ENCODE results near the gene RAB40C. TPM values are rescaled to one million over a fixed set of nuclear protein-coding genes. Genes with fewer than 3 reads are reported as not detected.

Gene RAB40C
- total RNA-seq, 1 experiment from 2014 or later = 28.6 TPM

- DNase-seq (ENCODE audit: low spot score) = peak; percentile 93
- in situ Hi-C loops (cut with HindIII; ENCODE audit: low sequenced_read_pairs) = no loop called here
Observed at GRCh38 chr16:558298-559020, 31.4 kb upstream of the RAB40C start.

GRCh38 chr16:559021-559380 is 30.9 kb upstream of the RAB40C start:
- DNase-seq (ENCODE audit: low spot score) = no peak
- in situ Hi-C loops (cut with HindIII; ENCODE audit: low sequenced_read_pairs) = no loop called here

DNA sequence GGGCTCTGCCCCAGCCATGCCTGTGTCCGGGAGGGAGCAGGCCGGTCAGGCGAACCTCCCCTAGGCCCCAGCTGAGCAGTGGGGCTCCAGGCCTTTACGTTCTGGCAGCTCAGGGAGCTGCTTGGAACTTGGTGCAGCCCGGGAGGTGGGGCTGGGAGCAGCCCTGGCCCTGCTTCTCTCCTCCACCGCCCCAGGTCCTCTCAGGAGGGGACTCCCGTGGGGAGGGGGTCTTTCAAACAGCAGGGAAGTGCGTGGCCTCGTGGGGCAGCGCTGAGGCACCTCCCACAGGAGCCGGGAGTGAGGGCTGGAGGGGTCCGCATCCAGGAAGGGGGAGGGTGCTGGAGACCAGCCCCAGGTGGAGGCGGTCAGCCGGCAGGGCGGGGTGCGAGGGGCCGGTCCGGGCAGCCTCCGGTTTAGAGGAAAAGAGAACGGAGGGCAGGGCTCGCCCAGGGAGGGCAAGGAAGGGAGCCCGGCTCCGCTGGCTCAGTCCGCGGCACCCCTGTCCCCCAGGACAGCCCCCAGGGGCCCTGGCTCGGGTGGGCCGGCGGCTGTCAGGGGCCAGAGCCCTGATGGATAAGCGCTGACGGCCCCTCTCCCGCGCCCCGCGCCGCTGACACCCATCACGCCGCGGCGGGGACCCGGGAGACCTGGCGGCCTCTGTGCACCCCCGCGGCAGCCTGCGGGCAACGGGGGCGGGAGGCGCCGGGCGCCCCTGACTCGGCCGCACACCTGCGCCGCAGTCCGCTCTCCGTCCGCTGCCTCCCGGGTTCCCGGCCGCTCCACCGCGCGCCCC is 30.3 kb upstream of the RAB40C start:
- DNase-seq (ENCODE audit: low spot score) = peak; percentile 51
- in situ Hi-C loops (cut with HindIII; ENCODE audit: low sequenced_read_pairs) = no loop called here

DNA sequence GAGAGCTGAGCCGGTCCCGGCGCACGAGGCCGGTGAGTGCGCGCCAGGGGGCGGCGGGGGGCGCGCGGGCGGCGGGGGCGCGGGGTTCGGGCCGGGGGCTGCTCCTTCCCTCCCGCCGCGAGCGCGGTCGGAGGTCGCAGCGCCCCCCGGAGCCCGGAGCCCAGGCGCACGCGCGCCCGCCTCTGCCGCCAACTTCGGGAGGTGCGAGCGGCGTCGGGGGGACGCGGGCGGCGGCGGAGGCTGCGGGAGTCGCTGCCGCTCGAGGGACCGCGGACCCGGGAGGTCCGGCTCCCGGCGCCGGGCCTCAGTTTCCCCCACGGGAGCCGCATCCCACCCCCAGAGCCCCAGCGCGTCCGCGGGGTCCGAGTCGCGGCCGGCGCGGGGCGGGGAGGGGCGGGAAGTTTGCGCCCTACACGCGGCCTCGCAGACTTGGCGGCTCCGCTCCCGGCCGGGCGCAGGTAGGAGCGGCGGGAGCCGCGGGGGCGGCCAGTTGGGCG is 29.6 kb upstream of the RAB40C start, which contains the start of gene PRR35:
Gene PRR35 (plus strand): TSS at position 191 of the 497 bp plus-strand sequence. CDS start 2,901 bp downstream, outside the sequence.
- in situ Hi-C loops (cut with HindIII; ENCODE audit: low sequenced_read_pairs) = no loop called here
- DNase-seq (ENCODE audit: low spot score) = no peak

DNA sequence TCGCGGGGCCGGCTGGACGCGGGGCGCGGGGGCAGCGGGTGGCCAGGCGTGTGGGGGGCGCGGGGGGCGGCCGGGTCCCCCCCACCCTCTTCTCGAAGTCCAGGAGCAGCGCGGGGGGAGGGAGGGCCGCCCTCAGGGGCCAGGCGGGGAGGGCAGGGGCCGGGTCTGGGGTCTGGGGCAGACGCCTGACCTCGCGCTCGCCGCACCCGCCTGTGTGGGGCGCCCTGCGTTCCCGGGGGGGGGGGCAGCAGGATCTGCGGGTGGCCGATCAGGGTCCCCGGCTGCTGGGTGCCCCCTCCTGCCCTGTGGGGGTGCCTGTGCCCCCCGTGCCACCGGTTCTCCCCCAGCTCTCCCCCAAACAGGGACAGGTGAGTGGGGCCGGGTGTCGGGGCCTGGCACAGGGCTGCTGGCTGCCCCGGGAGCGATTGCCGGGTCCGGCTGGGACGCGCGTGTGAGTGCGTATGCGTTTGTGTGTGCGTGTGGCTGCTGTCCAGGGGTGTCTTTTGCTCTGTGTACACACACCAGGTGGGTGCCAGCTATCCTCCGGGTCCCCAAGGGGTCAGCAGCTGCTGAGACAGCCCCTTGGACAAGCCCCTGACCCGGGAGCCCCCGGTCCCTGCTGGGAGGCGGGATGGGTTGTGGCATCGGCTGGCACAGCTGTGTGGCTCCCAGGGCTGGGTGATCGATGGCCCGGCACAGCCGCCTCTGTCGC is 29.0 kb upstream of the RAB40C start:
- in situ Hi-C loops (cut with HindIII; ENCODE audit: low sequenced_read_pairs) = no loop called here
- DNase-seq (ENCODE audit: low spot score) = no peak

DNA sequence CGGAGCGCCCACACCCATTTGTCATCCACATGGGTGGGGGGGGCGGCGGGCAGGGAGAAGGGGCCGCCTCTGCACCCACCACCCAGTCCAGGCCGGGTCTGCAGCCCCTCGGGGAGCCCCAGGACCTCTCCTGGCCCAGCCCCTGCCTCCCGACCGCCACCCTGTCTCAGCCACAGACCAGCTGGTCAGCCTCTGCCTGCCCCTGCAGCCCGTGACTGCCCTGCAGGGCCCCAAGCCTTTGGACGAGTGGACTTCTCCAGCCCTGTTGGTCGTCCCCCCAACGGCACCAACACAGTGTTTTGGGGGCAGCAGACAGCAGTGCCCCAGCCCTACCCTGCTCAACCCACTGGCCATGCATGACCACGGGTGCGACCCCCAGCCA is 28.5 kb upstream of the RAB40C start:
- in situ Hi-C loops (cut with HindIII; ENCODE audit: low sequenced_read_pairs) = no loop called here
- no peak for DNase-seq (ENCODE audit: low spot score)

- in situ Hi-C loops (cut with HindIII; ENCODE audit: low sequenced_read_pairs) = no loop called here
- DNase-seq (ENCODE audit: low spot score) = peak; percentile 89
Observed at GRCh38 chr16:561957-562938, 27.6 kb upstream of the RAB40C start.

DNA sequence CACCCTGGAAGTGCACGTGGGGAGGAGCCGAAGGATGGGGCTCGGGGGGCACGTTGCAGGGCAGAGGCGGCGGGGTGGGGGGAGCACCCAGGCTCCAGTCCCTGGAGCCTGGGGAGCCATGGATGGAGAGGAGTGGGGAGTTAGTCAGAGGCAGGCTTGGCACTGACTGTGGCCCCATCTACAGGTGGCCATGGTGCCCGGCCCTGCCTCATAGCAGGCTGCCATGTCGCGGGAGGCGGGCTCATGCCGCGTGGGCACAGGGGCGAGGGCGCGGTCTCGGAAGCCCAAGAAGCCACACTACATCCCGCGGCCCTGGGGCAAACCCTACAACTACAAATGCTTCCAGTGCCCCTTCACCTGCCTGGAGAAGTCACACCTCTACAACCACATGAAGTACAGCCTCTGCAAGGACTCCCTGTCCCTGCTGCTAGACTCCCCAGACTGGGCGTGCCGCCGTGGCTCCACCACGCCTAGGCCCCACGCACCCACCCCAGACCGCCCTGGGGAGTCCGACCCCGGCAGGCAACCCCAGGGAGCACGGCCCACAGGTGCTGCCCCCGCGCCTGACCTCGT is 26.7 kb upstream of the RAB40C start:
- in situ Hi-C loops (cut with HindIII; ENCODE audit: low sequenced_read_pairs) = no loop called here

DNA sequence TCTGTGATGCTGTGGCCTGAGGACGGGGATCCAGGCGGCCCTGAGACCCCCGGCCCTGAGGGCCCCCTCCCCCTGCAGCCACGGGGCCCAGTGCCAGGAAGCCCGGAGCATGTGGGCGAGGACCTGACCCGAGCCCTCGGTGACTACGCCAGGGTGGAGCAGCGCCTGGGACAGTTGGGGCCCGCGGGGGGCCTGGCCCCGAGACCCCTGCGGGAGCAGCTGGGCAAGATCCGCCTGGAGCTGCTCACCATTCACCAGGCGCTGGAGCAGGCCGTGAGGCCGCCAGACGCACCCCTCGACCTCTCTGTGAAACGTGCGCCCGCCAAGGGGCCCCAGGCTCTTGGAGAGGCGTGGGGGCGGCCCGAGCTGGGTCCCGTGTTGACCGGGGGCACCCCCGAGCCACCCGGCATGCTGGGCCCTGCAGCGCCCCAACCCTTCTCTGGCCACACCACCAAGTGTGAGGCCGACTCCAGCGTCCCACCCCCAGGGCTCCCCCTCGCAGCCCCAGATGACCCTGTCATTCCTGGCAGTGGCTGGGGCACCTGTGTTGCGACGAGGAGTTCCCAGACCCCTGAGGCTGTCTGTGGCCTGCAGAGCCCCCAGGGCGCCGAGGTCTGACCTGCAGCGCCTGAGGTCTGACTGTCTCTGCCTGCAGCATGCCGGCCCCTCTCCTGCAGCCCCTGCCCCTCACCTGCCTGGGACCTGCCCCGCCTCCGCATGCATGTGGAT is 25.0 kb upstream of the RAB40C start:
- in situ Hi-C loops (cut with HindIII; ENCODE audit: low sequenced_read_pairs) = no loop called here
- no peak for DNase-seq (ENCODE audit: low spot score)

More for the DNA sequence above, 26.7 kb upstream of the RAB40C start:
- no peak for DNase-seq (ENCODE audit: low spot score)

GRCh38 chr16:565419-566330 is 24.2 kb upstream of the RAB40C start:
- DNase-seq (ENCODE audit: low spot score) = no peak
- in situ Hi-C loops (cut with HindIII; ENCODE audit: low sequenced_read_pairs) = no loop called here

DNA sequence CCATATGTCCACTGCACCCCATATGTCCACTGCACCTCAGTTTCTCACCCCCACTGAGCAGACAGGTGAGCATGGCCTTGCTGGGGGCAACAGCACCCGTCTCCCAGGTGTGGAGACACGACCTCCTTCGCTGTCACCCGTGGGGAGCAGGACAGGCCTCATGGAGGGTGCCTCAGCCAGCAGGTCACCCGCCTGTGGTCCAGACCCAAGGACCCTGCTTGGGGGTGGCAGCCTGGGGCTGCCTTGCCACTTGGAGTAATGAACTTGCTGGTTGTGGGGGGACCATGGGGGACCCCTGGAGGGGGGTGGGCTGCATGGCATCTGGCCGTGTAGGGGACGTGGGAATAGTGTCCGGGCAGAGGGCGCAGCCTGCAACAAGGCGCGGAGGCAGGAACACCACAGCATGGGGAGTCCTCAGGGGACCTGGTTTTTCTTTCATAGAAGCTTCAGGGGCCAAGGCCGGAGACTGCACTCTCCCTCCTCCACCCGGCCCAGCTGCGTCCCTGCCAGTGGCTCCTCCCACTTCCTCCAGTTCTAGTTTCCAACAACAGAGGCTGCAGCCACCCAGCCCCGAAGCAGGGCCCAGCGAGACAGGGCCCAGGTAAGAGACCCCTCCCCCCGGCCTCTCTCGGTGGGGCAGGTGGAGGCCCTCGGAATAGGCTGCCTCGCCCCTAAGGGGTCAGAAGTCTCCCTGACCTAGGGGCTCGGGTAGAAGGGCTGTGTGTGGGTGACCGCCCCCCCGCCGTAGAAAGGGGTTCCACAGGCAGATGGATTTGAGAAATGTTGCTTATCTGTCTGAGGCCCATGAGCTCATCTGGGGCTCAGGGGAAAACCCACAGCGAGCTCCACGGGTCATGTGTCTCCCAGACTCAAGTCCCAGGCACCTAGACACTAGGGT is 23.1 kb upstream of the RAB40C start, which contains the start of gene NHLRC4:
Gene NHLRC4 (plus strand): TSS at position 531 of the 898 bp plus-strand sequence. CDS start 1,043 bp downstream, outside the sequence.
- in situ Hi-C loops (cut with HindIII; ENCODE audit: low sequenced_read_pairs) = no loop called here
- DNase-seq (ENCODE audit: low spot score) = no peak

DNA sequence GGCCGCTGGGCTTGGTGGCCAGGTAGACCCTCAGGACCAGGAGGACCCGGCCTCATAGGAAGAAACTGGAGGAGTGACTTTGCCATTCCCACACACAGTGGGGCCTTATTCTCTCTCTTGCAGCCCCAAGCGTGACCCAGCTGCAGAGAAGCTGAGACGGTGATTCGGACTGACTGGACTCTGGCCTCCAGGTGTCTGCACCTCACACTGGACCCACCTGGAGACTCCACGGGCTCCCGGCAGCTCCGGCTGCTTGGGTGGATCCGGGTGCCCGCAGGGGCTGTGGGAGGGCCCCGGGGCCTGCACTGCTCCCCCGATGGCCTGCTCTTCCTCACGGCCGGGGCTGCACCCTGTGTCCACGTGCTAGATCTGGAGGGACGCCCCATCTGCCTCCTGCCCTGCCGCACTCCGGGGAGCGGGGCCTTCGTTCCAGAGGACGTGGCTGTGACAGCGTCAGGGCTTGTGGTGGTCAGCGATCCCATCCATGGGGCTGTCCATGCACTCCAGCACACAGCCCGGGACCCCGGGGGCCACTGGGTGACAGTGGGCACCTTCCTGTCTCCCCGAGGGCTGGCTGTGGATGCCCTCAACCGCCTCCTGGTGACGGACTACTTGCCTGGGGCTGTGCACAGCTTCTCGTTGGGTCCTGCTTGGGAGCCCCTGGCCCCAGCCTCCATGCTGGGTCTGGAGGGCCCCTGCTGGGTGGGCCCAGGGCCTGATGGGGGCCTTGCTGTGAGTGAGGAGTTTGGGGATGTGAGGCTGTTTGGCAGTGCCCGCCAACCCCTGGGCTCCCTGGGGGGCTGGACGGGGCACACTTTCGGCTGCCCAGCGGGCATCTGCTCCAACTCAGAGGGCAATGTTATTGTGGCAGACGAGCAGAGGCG is 22.3 kb upstream of the RAB40C start:
- in situ Hi-C loops (cut with HindIII; ENCODE audit: low sequenced_read_pairs) = no loop called here
- DNase-seq (ENCODE audit: low spot score) = no peak

GRCh38 chr16:568401-569258 is 21.2 kb upstream of the RAB40C start:
- in situ Hi-C loops (cut with HindIII; ENCODE audit: low sequenced_read_pairs) = no loop called here
- peak; percentile 56 for DNase-seq (ENCODE audit: low spot score)
